Neural progenitor cell (in vitro differentiated cells): Measurements from ENCODE around the gene NAT8L. TPM values are rescaled to one million over a fixed set of nuclear protein-coding genes. Genes with fewer than 3 reads are reported as not detected.

Experiments
- DNase-seq: peaks from one replicate; pipeline ENCODE4 v3.0.0-alpha.2; 2016; ENCODE audit warnings: low spot score
- H2AFZ ChIP-seq: fragments of 200-600 bp; sonication (generic); replicated peaks from 2 replicates; pipeline ENCODE4 v1.6.1; 2016; ENCODE audit warnings: antibody characterized with exemption
- H3F3A ChIP-seq: fragments of 200-600 bp; sonication (generic); 2 replicates; pipeline ENCODE4 v1.6.1; 2016; ENCODE audit warnings: antibody characterized with exemption, low read depth
- H3K27ac ChIP-seq: fragments of 200-600 bp; sonication (generic); 2 replicates; pipeline ENCODE4 v1.5.1; 2016; ENCODE audit warnings: mild to moderate bottlenecking
- H3K27me3 ChIP-seq: fragments of 200-600 bp; sonication (generic); 2 replicates; pipeline ENCODE4 v1.6.1; 2016; ENCODE audit warnings: mild to moderate bottlenecking, moderate library complexity
- H3K36me3 ChIP-seq: fragments of 200-600 bp; sonication (generic); 2 replicates; pipeline ENCODE4 v1.5.1; 2016
- H3K4me1 ChIP-seq: fragments of 200-600 bp; sonication (generic); 2 replicates; pipeline ENCODE4 v1.6.1; 2016; ENCODE audit warnings: mixed run types
- H3K4me2 ChIP-seq: fragments of 200-600 bp; sonication (generic); 2 replicates; pipeline ENCODE4 v1.6.1; 2016
- H3K4me3 ChIP-seq: fragments of 200-600 bp; sonication (generic); 2 replicates; pipeline ENCODE4 v1.5.1; 2016
- H3K79me2 ChIP-seq: fragments of 200-600 bp; sonication (generic); 2 replicates; pipeline ENCODE4 v1.6.1; 2016; ENCODE audit warnings: low read depth
- H3K9ac ChIP-seq: fragments of 200-600 bp; sonication (generic); 2 replicates; pipeline ENCODE4 v1.6.1; 2016
- H3K9me3 ChIP-seq: fragments of 200-600 bp; sonication (generic); 2 replicates; pipeline ENCODE4 v1.5.1; 2016; ENCODE audit warnings: low read depth
- H4K20me1 ChIP-seq: fragments of 200-600 bp; sonication (generic); 2 replicates; pipeline ENCODE4 v1.6.1; 2016; ENCODE audit warnings: low read depth
- H3K27ac Mint-ChIP-seq: 3 replicates; pipeline ENCODE4 v1.8.0; 2021; ENCODE audit warnings: mixed read lengths
- H3K27me3 Mint-ChIP-seq: 2 replicates; pipeline ENCODE4 v1.8.0; 2022; ENCODE audit warnings: low read depth, mild to moderate bottlenecking, inconsistent platforms, moderate library complexity, mixed read lengths; ENCODE audit not compliant: insufficient read depth
- H3K36me3 Mint-ChIP-seq: 3 replicates; pipeline ENCODE4 v1.8.0; 2021; ENCODE audit warnings: mixed read lengths
- H3K4me1 Mint-ChIP-seq: 3 replicates; pipeline ENCODE4 v1.8.0; 2021; ENCODE audit warnings: mixed read lengths
- H3K4me3 Mint-ChIP-seq: 3 replicates; pipeline ENCODE4 v1.8.0; 2021; ENCODE audit warnings: mild to moderate bottlenecking, moderate library complexity, mixed read lengths
- H3K9me3 Mint-ChIP-seq: 3 replicates; pipeline ENCODE4 v1.8.0; 2020; ENCODE audit warnings: mixed read lengths
- CTCF ChIP-seq: fragments of 200-600 bp; sonication (generic); IDR thresholded peaks from 2 replicates; pipeline ENCODE4 v1.5.1; 2017; ENCODE audit warnings: antibody characterized with exemption, mild to moderate bottlenecking
- EZH2 ChIP-seq: fragments of 200-600 bp; sonication (generic); IDR thresholded peaks from 2 replicates; pipeline ENCODE4 v1.6.1; 2017; ENCODE audit warnings: antibody characterized with exemption, mild to moderate bottlenecking, moderate library complexity
- EZH2phosphoT487 ChIP-seq: fragments of 200-600 bp; sonication (generic); IDR thresholded peaks from 2 replicates; pipeline ENCODE4 v1.6.1; 2017; ENCODE audit warnings: antibody characterized with exemption
- total RNA-seq: library from RNA; depleted of rRNA; stranded (reverse); fragments of >200 nt; gene quantifications from 2 replicates; pipeline ENCODE4 v1.2.3, GENCODE V29; 2015; ENCODE audit warnings: low replicate concordance

Gene NAT8L
- total RNA-seq, 1 donor from 2014 or later = 0.62 TPM

GRCh38 chr4:2062808-2063524 lies 3.8 kb downstream of the NAT8L start:
- H3K9ac ChIP-seq = no peak overlapping the region
- no peaks in the 10 kb centered on the region for H3K36me3 ChIP-seq
- H3K9me3 ChIP-seq = no peaks in the 10 kb centered on the region
- Mint-ChIP-seq H3K4me3 (no peak overlapping the region), H3K27me3 (peaks cover 5% of the 10 kb centered on the region), H3K4me1 (peaks cover 6% of the 10 kb centered on the region), H3K9me3 (no peaks in the 10 kb centered on the region), H3K36me3 (peaks cover 2% of the 10 kb centered on the region), H3K27ac (no peak overlapping the region)
- no peak overlapping the region for H3K4me2 ChIP-seq
- peaks cover 31% of the 10 kb centered on the region for H4K20me1 ChIP-seq
- peaks cover 40% of the 10 kb centered on the region for H3K27me3 ChIP-seq
- no peak overlapping the region for H3K4me3 ChIP-seq
- no peak overlapping the region for H3K27ac ChIP-seq
- H2AFZ ChIP-seq = no peak overlapping the region
- peaks cover 13% of the 10 kb centered on the region for H3K4me1 ChIP-seq
- no peak for DNase-seq
- peaks cover 10% of the 10 kb centered on the region for H3F3A ChIP-seq
- no peaks in the 10 kb centered on the region for H3K79me2 ChIP-seq
- TF ChIP-seq EZH2 = no peak
- TF ChIP-seq EZH2phosphoT487 = no peak
- no peak for TF ChIP-seq CTCF

GRCh38 chr4:2063557-2064275 lies 4.6 kb downstream of the NAT8L start:
- H3K9ac ChIP-seq = no peak overlapping the region
- peaks cover 32% of the 10 kb centered on the region for H3K27me3 ChIP-seq
- H3K79me2 ChIP-seq = no peaks in the 10 kb centered on the region
- DNase-seq = no peak
- Mint-ChIP-seq H3K9me3 (no peaks in the 10 kb centered on the region), H3K27me3 (peaks cover 5% of the 10 kb centered on the region), H3K27ac (no peak overlapping the region), H3K4me3 (no peak overlapping the region), H3K36me3 (peaks cover 7% of the 10 kb centered on the region), H3K4me1 (peaks cover 11% of the 10 kb centered on the region)
- H3K36me3 ChIP-seq = no peaks in the 10 kb centered on the region
- no peak overlapping the region for H3K4me2 ChIP-seq
- no peak overlapping the region for H3K27ac ChIP-seq
- H3K9me3 ChIP-seq = no peaks in the 10 kb centered on the region
- H2AFZ ChIP-seq = no peak overlapping the region
- peaks cover 13% of the 10 kb centered on the region for H3K4me1 ChIP-seq
- no peak overlapping the region for H3K4me3 ChIP-seq
- TF ChIP-seq CTCF (no peak), EZH2phosphoT487 (no peak), EZH2 (no peak)
- H3F3A ChIP-seq = peaks cover 10% of the 10 kb centered on the region
- peaks cover 31% of the 10 kb centered on the region for H4K20me1 ChIP-seq

- H3K4me2 ChIP-seq = no peak overlapping the region
- Mint-ChIP-seq H3K9me3 (no peaks in the 10 kb centered on the region), H3K27ac (no peak overlapping the region), H3K27me3 (peaks cover 5% of the 10 kb centered on the region), H3K36me3 (peaks cover 7% of the 10 kb centered on the region), H3K4me1 (peaks cover 11% of the 10 kb centered on the region), H3K4me3 (no peak overlapping the region)
- DNase-seq = no peak
- no peak overlapping the region for H3K9ac ChIP-seq
- TF ChIP-seq EZH2 (no peak), CTCF (no peak), EZH2phosphoT487 (no peak)
- no peaks in the 10 kb centered on the region for H3K9me3 ChIP-seq
- H2AFZ ChIP-seq = no peak overlapping the region
- no peak overlapping the region for H3K27ac ChIP-seq
- H3K4me3 ChIP-seq = no peak overlapping the region
- peaks cover 19% of the 10 kb centered on the region for H3K4me1 ChIP-seq
- H3F3A ChIP-seq = peaks cover 10% of the 10 kb centered on the region
- no peaks in the 10 kb centered on the region for H3K36me3 ChIP-seq
- H3K27me3 ChIP-seq = peaks cover 30% of the 10 kb centered on the region
- peaks cover 31% of the 10 kb centered on the region for H4K20me1 ChIP-seq
- no peaks in the 10 kb centered on the region for H3K79me2 ChIP-seq
Measured at GRCh38 chr4:2064276-2064991, 5.3 kb downstream of the NAT8L start.
